ENCODE data around the gene AP3M1.
A peak's percentile ranks its signal among the peaks of the same experiment; 100 is the strongest.
"Not testable (repeated sequence)": the region's sequence is repeated elsewhere in the genome, so short reads cannot be mapped to it uniquely, and the experiment has no call there.

The AP3M1 gene

GRCh38 chr10:74150990-74151878 lies 606 bp upstream of the AP3M1 start, which contains the start of gene ADK:
TSS of gene ADK (plus strand) at chr10:74151221. CDS start at chr10:74151279, 58 bp downstream.
- Histone ChIP-seq H3K79me2 (ENCODE audit: control insufficient read depth, low read length) (peaks cover 87% of the 10 kb centered on the region), H3K27ac (ENCODE audit: low read depth, low read length) (peak within 1 kb of the TSS; percentile 72)
- TF ChIP-seq CTCF (IDR thresholded peaks at IDR 0.05; ENCODE audit: low read depth, low read length, poor library complexity, severe bottlenecking) (peak; percentile 55), EZH2phosphoT487 (IDR thresholded peaks at IDR 0.05; ENCODE audit: borderline replicate concordance, low read length) (no peak)

GRCh38 chr10:74146980-74147379 lies 3.6 kb downstream of the AP3M1 start:
- H3F3A ChIP-seq (ENCODE audit: control insufficient read depth, insufficient read depth); H3K27me3 ChIP-seq (ENCODE audit: control insufficient read depth, low read length); H3K9me3 ChIP-seq (ENCODE audit: control insufficient read depth, insufficient read depth, low read length); H3K27ac ChIP-seq (ENCODE audit: low read depth, low read length); H3K4me3 ChIP-seq (ENCODE audit: low read length); H3K4me2 ChIP-seq (ENCODE audit: low read length); H3K4me1 ChIP-seq (ENCODE audit: control insufficient read depth, low read length); H3K9me2 ChIP-seq (replicated peaks; ENCODE audit: control insufficient read depth, low read length); H4K20me1 ChIP-seq (ENCODE audit: control insufficient read depth, insufficient read depth, low read depth, low read length): not testable (repeated sequence)
- peaks cover 26% of the 10 kb centered on the region for H3K36me3 ChIP-seq (ENCODE audit: control insufficient read depth, low read length)
- peaks cover 84% of the 10 kb centered on the region for H3K79me2 ChIP-seq (ENCODE audit: control insufficient read depth, low read length)

More at GRCh38 chr10:74150990-74151878, 606 bp upstream of the AP3M1 start, which contains the start of gene ADK:
- H3K4me2 ChIP-seq (ENCODE audit: low read length): peak within 1 kb of the TSS; percentile 68
- H3K9me3 ChIP-seq (ENCODE audit: control insufficient read depth, insufficient read depth, low read length): no peaks in the 10 kb centered on the region
- H3K4me1 ChIP-seq (ENCODE audit: control insufficient read depth, low read length): peaks cover 19% of the 10 kb centered on the region
- no peaks in the 10 kb centered on the region for H3K9me2 ChIP-seq (replicated peaks; ENCODE audit: control insufficient read depth, low read length)
- H4K20me1 ChIP-seq (ENCODE audit: control insufficient read depth, insufficient read depth, low read depth, low read length): no peaks in the 10 kb centered on the region
- 0 out of 2 replicates have a peak, but pooled peaks cover 2% of the 10 kb centered on the region for H3F3A ChIP-seq (ENCODE audit: control insufficient read depth, insufficient read depth)
- H3K4me3 ChIP-seq (ENCODE audit: low read length): peak within 1 kb of the TSS; percentile 100
- H3K27me3 ChIP-seq (ENCODE audit: control insufficient read depth, low read length): no peaks in the 10 kb centered on the region
- H3K36me3 ChIP-seq (ENCODE audit: control insufficient read depth, low read length): peaks cover 15% of the 10 kb centered on the region

- Histone ChIP-seq H3K4me3 (ENCODE audit: low read length) (no peak overlapping the region), H4K20me1 (ENCODE audit: control insufficient read depth, insufficient read depth, low read depth, low read length) (no peaks in the 10 kb centered on the region), H3K27me3 (ENCODE audit: control insufficient read depth, low read length) (no peaks in the 10 kb centered on the region), H3K36me3 (ENCODE audit: control insufficient read depth, low read length) (peaks cover 23% of the 10 kb centered on the region), H3K4me2 (ENCODE audit: low read length) (no peak overlapping the region), H3K79me2 (ENCODE audit: control insufficient read depth, low read length) (peaks cover 85% of the 10 kb centered on the region), H3F3A (ENCODE audit: control insufficient read depth, insufficient read depth) (no peaks in the 10 kb centered on the region; the same call in 1 of the 2 replicates), H3K9me3 (ENCODE audit: control insufficient read depth, insufficient read depth, low read length) (no peaks in the 10 kb centered on the region), H3K4me1 (ENCODE audit: control insufficient read depth, low read length) (peaks cover 7% of the 10 kb centered on the region), H3K27ac (ENCODE audit: low read depth, low read length) (no peak overlapping the region), H3K9me2 (replicated peaks; ENCODE audit: control insufficient read depth, low read length) (no peaks in the 10 kb centered on the region)
- TF ChIP-seq EZH2phosphoT487 (IDR thresholded peaks at IDR 0.05; ENCODE audit: borderline replicate concordance, low read length) (no peak), CTCF (IDR thresholded peaks at IDR 0.05; ENCODE audit: low read depth, low read length, poor library complexity, severe bottlenecking) (no peak)
Observed at GRCh38 chr10:74145133-74145532, 5.5 kb downstream of the AP3M1 start.

GRCh38 chr10:74140553-74140952 lies 10.1 kb downstream of the AP3M1 start:
- no peaks in the 10 kb centered on the region; the same call in 1 of the 2 replicates for H4K20me1 ChIP-seq (ENCODE audit: control insufficient read depth, insufficient read depth, low read depth, low read length)
- no peaks in the 10 kb centered on the region for H3K9me2 ChIP-seq (replicated peaks; ENCODE audit: control insufficient read depth, low read length)
- no peaks in the 10 kb centered on the region for H3K9me3 ChIP-seq (ENCODE audit: control insufficient read depth, insufficient read depth, low read length)
- H3K4me1 ChIP-seq (ENCODE audit: control insufficient read depth, low read length): no peaks in the 10 kb centered on the region
- H3K4me2 ChIP-seq (ENCODE audit: low read length): no peak overlapping the region
- H3K4me3 ChIP-seq (ENCODE audit: low read length): no peak overlapping the region
- peaks cover under 1% of the 10 kb centered on the region; the same call in 1 of the 2 replicates for H3F3A ChIP-seq (ENCODE audit: control insufficient read depth, insufficient read depth)
- no peaks in the 10 kb centered on the region for H3K27me3 ChIP-seq (ENCODE audit: control insufficient read depth, low read length)
- H3K79me2 ChIP-seq (ENCODE audit: control insufficient read depth, low read length): peaks cover 44% of the 10 kb centered on the region
- H3K36me3 ChIP-seq (ENCODE audit: control insufficient read depth, low read length): peaks cover 39% of the 10 kb centered on the region
- no peak for TF ChIP-seq EZH2phosphoT487 (IDR thresholded peaks at IDR 0.05; ENCODE audit: borderline replicate concordance, low read length)
- no peak for TF ChIP-seq CTCF (IDR thresholded peaks at IDR 0.05; ENCODE audit: low read depth, low read length, poor library complexity, severe bottlenecking)
- H3K27ac ChIP-seq (ENCODE audit: low read depth, low read length): no peak overlapping the region
